Suppressor macrophage treated with lipopolysaccharide for 4 hours (primary cell): ENCODE measurements around the gene HRC.

ENCODE experiments used
- DNase-seq: peaks from one replicate; pipeline ENCODE4 v3.0.0-alpha.2; 2020

HRC gene

DNA sequence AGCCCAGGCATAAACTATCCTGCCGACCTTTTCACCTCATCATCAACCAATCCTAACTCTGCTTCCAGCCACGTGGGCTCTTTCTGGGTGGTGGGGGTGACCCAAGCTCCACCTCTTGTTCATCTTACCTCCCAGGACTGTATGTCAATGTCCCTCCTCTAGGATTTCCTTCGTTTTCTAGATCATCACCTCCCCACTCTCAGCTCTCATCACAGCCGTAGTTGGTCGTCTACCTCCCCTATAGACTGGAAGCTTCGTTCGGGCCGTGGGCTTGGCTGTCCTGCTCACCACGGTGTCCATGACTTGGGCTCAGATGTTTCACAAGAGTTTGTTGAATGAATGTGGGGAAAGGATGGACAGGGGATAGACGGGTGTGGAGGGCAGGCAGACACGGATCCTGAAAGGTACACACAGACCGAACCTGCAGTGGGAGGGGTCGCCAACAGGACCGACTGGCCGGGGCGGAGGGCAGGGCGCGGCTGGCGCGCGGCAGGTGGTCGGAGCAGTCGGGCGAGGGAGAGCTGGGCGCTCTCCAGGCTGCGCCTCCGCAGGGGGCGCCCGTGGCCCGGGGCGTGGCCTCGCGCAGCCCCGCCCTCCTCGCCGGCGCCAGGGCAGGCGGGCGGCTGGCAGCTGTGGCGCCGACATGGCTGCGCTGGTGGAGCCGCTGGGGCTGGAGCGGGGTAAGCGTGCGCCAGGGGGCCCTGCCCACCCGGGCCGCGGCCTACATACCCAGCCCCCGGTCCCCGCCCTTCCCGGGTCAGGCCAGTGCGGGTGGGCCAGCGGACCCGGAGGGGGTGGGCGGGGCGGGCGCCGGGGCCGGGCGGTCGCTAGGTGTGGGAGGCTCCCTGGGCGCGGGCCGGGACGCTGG is 41.2 kb downstream of the HRC start, which contains the start of gene LIN7B:
Gene LIN7B (plus strand): TSS at position 609 of the 868 bp plus-strand sequence. CDS start 35 bp downstream, at position 644.
- DNase-seq: peak; percentile 84

DNA sequence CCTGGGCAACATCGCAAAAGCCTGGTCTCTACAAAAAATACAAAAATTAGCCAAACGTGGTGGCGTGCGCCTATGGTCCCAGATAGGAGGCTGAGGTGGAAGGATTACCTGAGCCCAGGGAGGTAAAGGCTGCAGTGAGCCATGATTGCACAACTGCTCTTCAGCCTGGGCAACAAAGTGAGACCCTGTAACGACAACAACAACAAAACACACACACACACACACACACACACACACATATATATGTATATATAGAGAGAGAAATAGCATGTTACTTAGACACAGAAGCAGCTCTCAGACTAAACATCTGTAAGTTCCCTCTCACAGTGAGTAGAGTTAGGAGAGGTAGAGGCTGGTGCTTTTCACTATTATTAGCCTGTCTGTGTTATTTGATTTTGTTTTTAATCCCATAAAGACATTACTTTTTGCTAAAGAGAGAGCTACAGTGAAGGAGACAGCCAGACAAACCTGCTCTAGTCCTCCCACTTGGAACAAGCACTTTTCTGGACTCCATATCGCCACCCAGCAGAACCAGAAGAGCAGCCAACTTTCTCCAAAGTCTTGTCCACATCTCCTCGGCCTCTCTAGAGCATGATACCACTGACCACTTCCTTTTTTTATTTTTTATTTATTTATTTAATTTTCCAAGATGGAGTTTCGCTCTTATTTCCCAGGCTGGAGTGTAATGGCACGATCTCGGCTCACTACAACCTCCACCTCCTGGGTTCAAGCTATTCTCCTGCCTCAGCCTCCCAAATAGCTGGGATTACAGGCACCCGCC is 43.8 kb downstream of the HRC start:
- DNase-seq: no peak

DNA sequence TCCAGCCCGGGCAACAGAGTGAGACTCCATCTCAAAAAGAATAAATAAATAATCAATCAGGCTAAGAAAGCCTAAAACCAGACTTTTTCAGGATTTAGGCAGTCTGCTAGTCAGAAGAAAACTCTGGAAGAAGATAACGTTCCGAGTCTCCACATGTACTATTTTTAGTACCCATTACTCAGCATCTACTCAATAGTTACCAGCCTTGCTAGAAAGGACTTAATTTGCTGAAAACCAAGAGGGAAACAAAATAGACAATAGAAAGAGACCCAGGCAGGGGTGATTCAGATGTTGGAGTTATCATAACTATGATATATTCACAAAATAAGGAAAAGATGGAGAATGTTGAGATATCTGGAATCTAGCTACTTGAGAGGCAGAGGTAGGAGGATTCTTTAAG is 44.6 kb downstream of the HRC start:
- DNase-seq: no peak

DNA sequence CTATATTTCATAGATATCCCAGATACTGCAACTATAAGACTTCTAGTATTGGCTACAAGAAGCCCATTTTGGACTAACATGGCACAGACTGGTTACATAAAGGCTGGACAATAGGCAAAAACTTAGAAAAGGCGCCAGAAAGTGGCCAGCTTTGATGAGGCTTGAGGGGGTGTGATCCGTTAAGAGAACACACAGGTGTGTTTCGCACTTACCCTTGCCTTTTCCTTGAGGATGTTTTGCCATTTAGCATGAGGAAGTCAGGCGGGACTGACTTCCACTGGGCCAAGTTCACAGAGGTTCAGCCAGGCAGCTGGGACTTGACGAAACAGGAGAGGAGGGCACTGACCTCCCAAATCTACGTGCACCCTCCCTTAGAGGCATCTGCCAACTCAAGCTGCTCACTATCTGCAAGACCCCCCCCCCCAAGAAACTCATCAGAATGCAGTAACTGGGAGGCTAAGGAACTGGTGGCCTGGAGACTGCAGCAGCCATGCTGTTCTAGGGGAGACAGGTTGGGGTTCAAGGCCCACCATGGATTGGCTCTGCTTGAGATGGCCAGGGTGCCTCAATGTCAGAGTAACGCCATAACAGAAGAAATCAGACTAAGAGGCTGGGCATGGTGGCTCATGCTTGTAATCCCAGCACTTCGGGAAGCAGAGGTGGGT is 45.5 kb downstream of the HRC start:
- DNase-seq: no peak

DNA sequence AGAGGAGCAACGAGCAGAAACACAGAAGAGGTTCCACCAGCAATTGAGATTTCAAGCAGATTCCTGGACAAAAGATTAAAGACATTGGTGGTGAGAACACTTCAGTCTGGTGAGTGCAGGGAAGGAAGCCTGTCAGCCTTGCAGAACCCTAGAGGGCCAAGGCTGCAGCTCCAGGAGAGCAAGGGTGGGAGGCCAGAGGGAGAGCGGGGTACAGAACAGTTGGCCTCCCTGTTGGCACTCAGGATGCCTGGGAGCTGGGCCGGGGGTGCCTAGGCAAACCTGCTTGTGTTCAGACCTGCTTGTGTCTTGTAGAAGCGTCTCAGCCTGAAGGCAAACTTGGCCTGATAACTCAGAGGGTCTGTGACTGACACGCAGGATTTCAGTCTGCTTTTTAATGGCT is 46.1 kb downstream of the HRC start:
- no peak for DNase-seq

DNA sequence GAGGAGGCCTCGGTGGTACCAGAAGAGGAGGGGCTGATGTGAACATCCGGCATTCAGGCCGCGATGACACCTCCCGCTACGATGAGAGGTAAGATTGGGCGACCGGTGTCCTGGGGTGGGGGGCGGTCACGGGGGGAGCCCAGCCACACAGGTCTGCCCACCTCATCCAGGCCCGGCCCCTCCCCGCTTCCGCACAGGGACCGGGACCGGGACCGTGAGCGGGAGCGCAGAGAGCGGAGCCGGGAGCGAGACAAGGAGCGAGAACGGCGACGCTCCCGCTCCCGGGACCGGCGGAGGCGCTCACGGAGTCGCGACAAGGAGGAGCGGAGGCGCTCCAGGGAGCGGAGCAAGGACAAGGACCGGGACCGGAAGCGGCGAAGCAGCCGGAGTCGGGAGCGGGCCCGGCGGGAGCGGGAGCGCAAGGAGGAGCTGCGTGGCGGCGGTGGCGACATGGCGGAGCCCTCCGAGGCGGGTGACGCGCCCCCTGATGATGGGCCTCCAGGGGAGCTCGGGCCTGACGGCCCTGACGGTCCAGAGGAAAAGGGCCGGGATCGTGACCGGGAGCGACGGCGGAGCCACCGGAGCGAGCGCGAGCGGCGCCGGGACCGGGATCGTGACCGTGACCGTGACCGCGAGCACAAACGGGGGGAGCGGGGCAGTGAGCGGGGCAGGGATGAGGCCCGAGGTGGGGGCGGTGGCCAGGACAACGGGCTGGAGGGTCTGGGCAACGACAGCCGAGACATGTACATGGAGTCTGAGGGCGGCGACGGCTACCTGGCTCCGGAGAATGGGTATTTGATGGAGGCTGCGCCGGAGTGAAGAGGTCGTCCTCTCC is 47.4 kb downstream of the HRC start:
- DNase-seq: no peak

DNA sequence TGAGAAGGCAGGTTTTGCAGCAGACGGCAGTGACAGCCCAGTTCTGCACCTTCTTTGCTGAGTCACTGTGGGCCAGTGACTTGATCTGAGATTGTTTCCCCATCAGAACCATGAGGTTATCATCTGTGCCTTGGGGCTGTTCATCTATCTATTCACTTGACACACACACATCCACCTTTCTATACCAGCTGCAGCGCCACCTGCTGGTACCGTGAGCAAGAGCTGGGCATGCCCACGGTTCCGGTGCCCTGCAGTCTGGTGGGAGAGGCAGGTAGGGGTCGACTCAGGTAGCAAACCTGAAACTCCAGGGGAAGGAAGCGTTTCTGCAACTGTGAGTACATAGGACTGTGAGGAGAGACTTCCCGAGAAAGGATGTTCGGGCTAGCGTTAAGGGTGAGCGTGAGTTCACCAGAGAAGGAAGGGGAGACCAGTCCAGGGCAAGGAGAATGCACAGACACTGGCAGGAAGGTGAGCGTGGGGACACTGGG is 48.5 kb downstream of the HRC start:
- DNase-seq: peak; percentile 47

DNA sequence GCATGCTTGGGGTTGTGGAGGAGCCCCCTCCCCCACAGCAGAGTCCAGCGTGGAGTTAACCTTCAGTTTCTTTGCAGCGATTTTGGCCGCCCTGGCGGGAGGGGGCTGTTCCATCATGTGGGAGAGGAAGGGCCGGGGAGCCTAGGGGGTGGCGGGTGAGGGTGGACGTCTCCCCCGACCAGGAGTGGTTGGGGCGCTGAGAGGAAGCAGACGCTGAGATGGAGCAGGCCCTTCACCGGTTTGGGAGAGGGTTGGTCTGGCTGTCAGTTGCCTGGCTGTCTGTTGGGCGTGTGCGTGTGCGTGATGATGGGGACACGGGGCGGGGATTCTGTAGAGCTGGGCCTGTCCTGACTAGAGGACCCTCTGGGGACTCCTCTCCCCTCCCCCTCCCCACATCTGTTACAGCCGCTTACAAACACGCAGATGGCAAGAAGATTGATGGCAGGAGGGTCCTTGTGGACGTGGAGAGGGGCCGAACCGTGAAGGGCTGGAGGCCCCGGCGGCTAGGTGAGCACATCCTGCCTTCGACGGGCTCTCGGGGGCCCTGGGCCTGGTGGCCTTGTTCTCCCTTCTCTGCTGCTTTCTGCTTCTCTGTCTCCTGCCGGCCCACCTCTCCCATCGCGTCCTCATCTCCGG is 50.8 kb downstream of the HRC start:
- no peak for DNase-seq

DNA sequence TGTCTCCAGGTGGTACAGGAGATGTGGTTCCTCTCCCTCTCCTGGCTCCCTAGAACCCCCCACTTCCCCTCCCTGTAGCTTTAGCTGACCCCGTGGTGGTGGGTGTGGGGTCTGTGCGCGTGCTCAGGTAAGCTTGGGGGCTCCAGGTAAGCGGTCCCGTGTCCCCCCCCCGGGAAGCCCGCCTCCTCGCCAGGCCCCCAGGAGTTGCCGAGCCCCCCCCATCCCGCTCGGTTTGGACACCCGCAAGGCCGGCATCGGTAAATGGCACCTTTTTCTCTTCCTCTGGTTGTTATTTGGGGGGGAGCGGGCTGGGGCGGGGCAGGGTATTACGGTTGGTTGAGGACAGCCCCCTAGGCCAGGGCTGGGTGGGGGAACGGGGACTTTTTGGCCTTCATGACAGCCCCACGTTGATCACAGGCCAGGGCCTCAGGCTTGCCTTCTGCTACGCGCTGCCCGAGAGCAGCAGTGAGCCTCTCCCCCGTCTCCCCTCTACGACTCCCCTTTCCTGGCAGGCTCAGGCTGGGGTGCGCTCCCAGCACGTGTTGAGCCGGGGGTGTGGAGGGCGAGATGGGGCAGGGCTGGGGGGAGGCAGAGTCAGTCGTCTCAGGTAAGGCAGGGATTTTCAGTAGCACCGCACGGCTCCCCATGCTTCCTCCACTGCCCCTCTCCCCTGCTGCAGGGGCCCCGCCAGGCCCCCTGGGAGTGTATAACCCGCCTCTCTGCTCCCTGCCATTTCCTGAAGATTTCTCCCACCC is 51.7 kb downstream of the HRC start:
- no peak for DNase-seq

DNA sequence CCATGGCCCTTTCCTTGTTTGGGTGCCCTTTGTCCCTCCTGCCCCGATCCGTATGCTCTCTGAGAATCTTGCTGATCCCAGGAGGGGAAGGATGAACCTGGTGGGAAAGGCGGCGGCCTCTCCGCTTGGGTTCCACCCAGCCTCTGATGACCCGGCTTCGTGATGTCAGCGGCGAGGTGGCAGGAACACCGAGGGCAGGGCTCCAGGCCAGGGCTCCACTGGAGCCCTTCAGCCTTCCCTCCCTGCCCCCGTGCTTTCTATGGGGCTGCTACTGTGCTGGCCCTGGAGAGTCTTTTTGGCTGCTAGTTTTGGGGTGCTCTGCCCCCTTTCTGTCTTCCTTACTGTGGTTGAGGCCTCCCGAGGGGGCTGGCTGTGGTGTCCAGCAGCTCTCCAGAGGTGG is 52.9 kb downstream of the HRC start:
- DNase-seq: no peak
